ENCODE results near the gene LBX1.

GRCh38 chr10:101221963-101222531, 7.2 kb downstream of the LBX1 start:
- TF ChIP-seq GATA3 (IDR thresholded peaks at IDR 0.05; ENCODE audit: low read depth, low read length) (no peak), GATA2 (IDR thresholded peaks at IDR 0.05; ENCODE audit: low read depth, low read length) (no peak)
